Endothelial cell of umbilical vein (primary cell): Measurements from ENCODE around the gene LRCH1.

Experiments
- CTCF ChIP-seq, 2 donors: IDR thresholded peaks; 1 replicate in 1 of 2; 2 replicates in 1 of 2; pipeline ENCODE4 v1.5.1; 2011; ENCODE audit warnings: low read length in 2 of 2, mild to moderate bottlenecking in 2 of 2, moderate library complexity in 2 of 2, control low read depth in 1 of 2, inconsistent platforms in 1 of 2, low read depth in 1 of 2; ENCODE audit not compliant: insufficient read depth in 1 of 2; ENCODE audit errors: extremely low read depth in 1 of 2
- EZH2 ChIP-seq: IDR thresholded peaks from 2 replicates; pipeline ENCODE4 v1.6.1; 2012; ENCODE audit warnings: borderline replicate concordance, low read depth, mild to moderate bottlenecking, moderate library complexity, low read length, inconsistent platforms; ENCODE audit not compliant: severe bottlenecking
- FOS ChIP-seq: IDR thresholded peaks from 2 replicates; pipeline ENCODE4 v1.6.1; 2011; ENCODE audit warnings: mild to moderate bottlenecking, low read length, moderate library complexity, borderline replicate concordance; ENCODE audit not compliant: insufficient read depth
- MAX ChIP-seq: IDR thresholded peaks from 2 replicates; pipeline ENCODE4 v1.6.1; 2011; ENCODE audit not compliant: insufficient read depth, insufficient read length
- MYC ChIP-seq: IDR thresholded peaks from one replicate; pipeline ENCODE4 v1.6.1; 2011; ENCODE audit warnings: mild to moderate bottlenecking, low read depth, low read length
- POLR2A ChIP-seq: IDR thresholded peaks from 2 replicates; pipeline ENCODE4 v1.6.1; 2012; ENCODE audit warnings: low read depth, mild to moderate bottlenecking, control low read depth, low read length
- POLR2AphosphoS5 ChIP-seq: IDR thresholded peaks from 2 replicates; pipeline ENCODE4 v1.6.1; 2012; ENCODE audit warnings: low read depth, mild to moderate bottlenecking, control low read depth, low read length, moderate library complexity; ENCODE audit not compliant: insufficient read depth

- TF ChIP-seq EZH2 (no peak), CTCF (IDR thresholded peaks at IDR 0.05; ENCODE audit: extremely low read depth in 1 of 2, insufficient read depth in 1 of 2, low read depth in 1 of 2, low read length in 2 of 2) (no peak), POLR2A (no peak), POLR2AphosphoS5 (no peak), MAX (no peak), FOS (no peak), MYC (no peak)
Measured at GRCh38 chr13:46799139-46799538, 246.2 kb downstream of the LRCH1 start.
